Thoracic aorta (tissue), 2 donors: ENCODE results near the gene IVL. TPM values are rescaled to one million over a fixed set of nuclear protein-coding genes. Genes with fewer than 3 reads are reported as not detected.

Source experiments
- ATAC-seq: fragments of 150-250 bp; one replicate; pipeline ENCODE4 v1.8.0; 2017; ENCODE audit warnings: low read depth; ENCODE audit not compliant: insufficient number of reproducible peaks, low FRiP score
- DNase-seq: peaks from one replicate; pipeline ENCODE4 v3.0.0-alpha.2; 2020; ENCODE audit warnings: low spot score
- H3K27ac ChIP-seq, 2 donors: fragments of 200-600 bp; sonication (generic); 1 replicate in 1 of 2; 2 replicates in 1 of 2; pipeline ENCODE4 v1.5.1; 2016; ENCODE audit warnings: mild to moderate bottlenecking in 2 of 2, moderate library complexity in 2 of 2
- H3K27me3 ChIP-seq: fragments of 200-600 bp; sonication (generic); replicated peaks from 2 replicates; pipeline ENCODE4 v1.6.0; 2016; ENCODE audit warnings: mild to moderate bottlenecking; ENCODE audit not compliant: insufficient read depth
- H3K36me3 ChIP-seq: fragments of 200-600 bp; sonication (generic); one replicate; pipeline ENCODE4 v1.5.1; 2016
- H3K4me1 ChIP-seq, 2 donors: fragments of 200-600 bp; sonication (generic); 1 replicate in 1 of 2; 2 replicates in 1 of 2; pipeline versions ENCODE4 v1.5.1 to v1.6.0; 2016; ENCODE audit warnings: low read depth in 2 of 2, mild to moderate bottlenecking in 1 of 2; ENCODE audit not compliant: control insufficient read depth in 1 of 2
- H3K4me3 ChIP-seq: fragments of 200-600 bp; sonication (generic); 2 replicates; pipeline ENCODE4 v1.5.1; 2016; ENCODE audit warnings: mild to moderate bottlenecking
- H3K9me3 ChIP-seq: fragments of 200-600 bp; sonication (generic); 2 replicates; pipeline ENCODE4 v1.5.1; 2016
- CTCF ChIP-seq: fragments of 200-600 bp; sonication (generic); IDR thresholded peaks from one replicate; pipeline ENCODE4 v1.5.1; 2019; ENCODE audit warnings: antibody characterized with exemption
- total RNA-seq, 2 donors: library from RNA; depleted of rRNA; stranded (reverse); fragments of >200 nt; gene quantifications; one replicate each; pipeline versions ENCODE4 v1.1.0 to v1.2.3, GENCODE V29; 2016

The IVL gene
- total RNA-seq, 2 donors from 2014 or later, result 0.27 TPM; not detected in 1

- Histone ChIP-seq H3K4me1 (peaks cover 3 to 30% of the 10 kb centered on the region in 2 donors), H3K27me3 (no peaks in the 10 kb centered on the region), H3K4me3 (no peak overlapping the region), H3K27ac (no peak overlapping the region), H3K36me3 (no peaks in the 10 kb centered on the region), H3K9me3 (no peaks in the 10 kb centered on the region)
- no peak for ATAC-seq
- no peak for DNase-seq
- TF ChIP-seq CTCF, result no peak
Measured at GRCh38 chr1:152884085-152884484, 24.3 kb upstream of the IVL start.

- no peaks in the 10 kb centered on the region for H3K27me3 ChIP-seq
- ATAC-seq (no peak), DNase-seq (no peak)
- no peaks in the 10 kb centered on the region for H3K36me3 ChIP-seq
- H3K4me3 ChIP-seq, result no peak overlapping the region
- TF ChIP-seq CTCF, result no peak
- peaks cover 3 to 30% of the 10 kb centered on the region in 2 donors for H3K4me1 ChIP-seq
- no peaks in the 10 kb centered on the region for H3K9me3 ChIP-seq
- H3K27ac ChIP-seq, result no peak overlapping the region
Measured at GRCh38 chr1:152884506-152884905, 23.8 kb upstream of the IVL start.

GRCh38 chr1:152884966-152885624, 23.3 kb upstream of the IVL start:
- Histone ChIP-seq H3K4me1 (peaks cover 3 to 30% of the 10 kb centered on the region in 2 donors), H3K36me3 (no peaks in the 10 kb centered on the region), H3K9me3 (no peaks in the 10 kb centered on the region), H3K27ac (no peak overlapping the region), H3K27me3 (no peaks in the 10 kb centered on the region), H3K4me3 (no peak overlapping the region)
- DNase-seq, result no peak
- no peak for TF ChIP-seq CTCF
- ATAC-seq, result no peak

- Histone ChIP-seq H3K36me3 (no peaks in the 10 kb centered on the region), H3K27me3 (no peaks in the 10 kb centered on the region), H3K4me1 (peaks cover 3 to 30% of the 10 kb centered on the region in 2 donors), H3K27ac (no peak overlapping the region), H3K4me3 (no peak overlapping the region), H3K9me3 (no peaks in the 10 kb centered on the region)
- DNase-seq (no peak), ATAC-seq (no peak)
- TF ChIP-seq CTCF, result no peak
Measured at GRCh38 chr1:152886085-152886484, 22.3 kb upstream of the IVL start.

- ATAC-seq, result no peak
Measured at GRCh38 chr1:152886758-152887409, 21.5 kb upstream of the IVL start.

More at GRCh38 chr1:152886758-152887409, 21.5 kb upstream of the IVL start:
- DNase-seq, result no peak
- no peaks in the 10 kb centered on the region for H3K36me3 ChIP-seq
- H3K4me3 ChIP-seq, result no peak overlapping the region
- H3K27me3 ChIP-seq, result no peaks in the 10 kb centered on the region
- H3K9me3 ChIP-seq, result no peaks in the 10 kb centered on the region
- peaks cover 3 to 30% of the 10 kb centered on the region in 2 donors for H3K4me1 ChIP-seq
- no peak overlapping the region for H3K27ac ChIP-seq
- no peak for TF ChIP-seq CTCF
